ENCODE measurements around the gene ZNF629. TPM values are rescaled to one million over a fixed set of nuclear protein-coding genes. Genes with fewer than 3 reads are reported as not detected.

Gene ZNF629
- total RNA-seq, 1 experiment from 2014 or later: 18.4 TPM

- DNase-seq (ENCODE audit: low read depth, low spot score) (no peak), ATAC-seq (no peak)
- Histone ChIP-seq H4K20me1 (ENCODE audit: insufficient read depth) (no peaks in the 10 kb centered on the region), H3K27ac (ENCODE audit: low read depth, low read length) (no peak overlapping the region; the same call in 1 of the 2 replicates), H3K4me1 (ENCODE audit: control insufficient read depth in 1 of 2, insufficient read depth in 2 of 2, low read length in 2 of 2) (peaks cover 29 to 34% of the 10 kb centered on the region in 2 experiments), H3K9me3 (ENCODE audit: control insufficient read depth in 1 of 2, insufficient read depth in 1 of 2, low read depth in 1 of 2, low read length in 2 of 2) (no peaks in the 10 kb centered on the region), H3K27me3 (ENCODE audit: insufficient read depth, low read length) (no peaks in the 10 kb centered on the region), H3K4me3 (replicated peaks in 1 of 2; ENCODE audit: low read depth in 1 of 2, low read length in 2 of 2) (no peak overlapping the region), H3K9me2 (ENCODE audit: insufficient read depth) (no peaks in the 10 kb centered on the region), H3K9ac (ENCODE audit: low read length) (no peak overlapping the region), H3K79me2 (ENCODE audit: insufficient read depth, low read length) (peaks cover 26% of the 10 kb centered on the region), H3K36me3 (ENCODE audit: control insufficient read depth in 1 of 2, insufficient read depth in 2 of 2, low read length in 2 of 2) (peaks cover 41 to 46% of the 10 kb centered on the region in 2 experiments; a peak in 3 of 4 replicates), H2AFZ (ENCODE audit: low read depth, low read length, poor library complexity, severe bottlenecking) (no peak overlapping the region), H3K4me2 (ENCODE audit: low read length) (no peak overlapping the region)
- POLR2A ChIA-PET: no interaction called here
- RAD21 ChIA-PET (ENCODE audit: low non-redundant PET in 1 of 2, low total read pairs in 2 of 2, uncharacterized antibody in 2 of 2, unreplicated experiment in 2 of 2): no interaction called here
- no TSS peak for BruUV-seq (replicated peaks)
- no peak for TF ChIP-seq CTCF (IDR thresholded peaks at IDR 0.05 in 2 of 3, conservative IDR thresholded peaks at IDR 0.05 in 1 of 3; ENCODE audit: borderline replicate concordance in 1 of 3, insufficient read depth in 1 of 3, low read depth in 2 of 3, low read length in 2 of 3)
- no peak for TF ChIP-seq POLR2A (IDR thresholded peaks at IDR 0.05; ENCODE audit: borderline replicate concordance, extremely low read depth, insufficient read depth, insufficient read length)
- no peak for TF ChIP-seq SIN3A (IDR thresholded peaks at IDR 0.05; ENCODE audit: low read depth)
- intact Hi-C loops (cut with micrococcal nuclease): no loop called here
- CTCF ChIA-PET: no interaction called here
These were observed 49.8 kb downstream of the ZNF629 start for GRCh38 chr16:30736995-30737793.

GRCh38 chr16:30731411-30731810, 55.6 kb downstream of the ZNF629 start:
- no peak overlapping the region for H3K9ac ChIP-seq (ENCODE audit: low read length)
- H3K27ac ChIP-seq (ENCODE audit: low read depth, low read length): no peak overlapping the region
- no peaks in the 10 kb centered on the region for H3K9me3 ChIP-seq (ENCODE audit: control insufficient read depth in 1 of 2, insufficient read depth in 1 of 2, low read depth in 1 of 2, low read length in 2 of 2)
- no peaks in the 10 kb centered on the region for H4K20me1 ChIP-seq (ENCODE audit: insufficient read depth)
- intact Hi-C loops (cut with micrococcal nuclease): no loop called here
- ChIA-PET RAD21 (ENCODE audit: low non-redundant PET in 1 of 2, low total read pairs in 2 of 2, uncharacterized antibody in 2 of 2, unreplicated experiment in 2 of 2) (no interaction called here), POLR2A (no interaction called here), CTCF (no interaction called here)
- H3K4me2 ChIP-seq (ENCODE audit: low read length): no peak overlapping the region
- no peaks in the 10 kb centered on the region for H3K27me3 ChIP-seq (ENCODE audit: insufficient read depth, low read length)
- no TSS peak for BruUV-seq (replicated peaks)
- DNase-seq (ENCODE audit: low read depth, low spot score) (no peak), ATAC-seq (no peak)
- H3K4me3 ChIP-seq (replicated peaks in 1 of 2; ENCODE audit: low read depth in 1 of 2, low read length in 2 of 2): no peak overlapping the region
- no peak overlapping the region for H2AFZ ChIP-seq (ENCODE audit: low read depth, low read length, poor library complexity, severe bottlenecking)
- peaks cover 30% of the 10 kb centered on the region for H3K79me2 ChIP-seq (ENCODE audit: insufficient read depth, low read length)
- no peaks in the 10 kb centered on the region for H3K4me1 ChIP-seq (ENCODE audit: control insufficient read depth in 1 of 2, insufficient read depth in 2 of 2, low read length in 2 of 2)
- no peaks in the 10 kb centered on the region for H3K9me2 ChIP-seq (ENCODE audit: insufficient read depth)
- H3K36me3 ChIP-seq (ENCODE audit: control insufficient read depth in 1 of 2, insufficient read depth in 2 of 2, low read length in 2 of 2): peaks cover 52 to 53% of the 10 kb centered on the region in 2 experiments; a peak in 3 of 4 replicates
- TF ChIP-seq ZBTB33 (IDR thresholded peaks at IDR 0.05; ENCODE audit: extremely low read depth, insufficient replicate concordance, low read length) (no peak), CTCF (IDR thresholded peaks at IDR 0.05 in 2 of 3, conservative IDR thresholded peaks at IDR 0.05 in 1 of 3; ENCODE audit: borderline replicate concordance in 1 of 3, insufficient read depth in 1 of 3, low read depth in 2 of 3, low read length in 2 of 3) (no peak), ATF3 (IDR thresholded peaks at IDR 0.05) (no peak), CEBPB (IDR thresholded peaks at IDR 0.05; ENCODE audit: low read depth) (no peak), MAX (IDR thresholded peaks at IDR 0.05) (no peak), POLR2AphosphoS5 (IDR thresholded peaks at IDR 0.05; ENCODE audit: low read depth, low read length) (no peak), YY1 (IDR thresholded peaks at IDR 0.05; ENCODE audit: extremely low read depth, insufficient replicate concordance, low read depth, low read length) (no peak), FOSL1 (IDR thresholded peaks at IDR 0.05; ENCODE audit: low read depth) (no peak), ZFX (IDR thresholded peaks at IDR 0.05) (no peak)
